Liver (tissue), 9 donors: Measurements from ENCODE around the gene CHD5. TPM values are rescaled to one million over a fixed set of nuclear protein-coding genes. Genes with fewer than 3 reads are reported as not detected.

ENCODE experiments used
- DNase-seq: peaks from one replicate; pipeline ENCODE4 v3.0.0-alpha.2; 2017; ENCODE audit warnings: low spot score
- H3K27ac ChIP-seq, 2 donors: one replicate each; pipeline ENCODE4 v1.7.0; 2013; ENCODE audit warnings: inconsistent platforms in 2 of 2, low read length in 2 of 2, control low read depth in 1 of 2, low read depth in 1 of 2, mild to moderate bottlenecking in 1 of 2
- H3K27me3 ChIP-seq, 4 donors: one replicate each; pipeline versions ENCODE4 v1.6.1 to v1.7.0; 2013; ENCODE audit warnings: low read length in 3 of 4, inconsistent platforms in 1 of 4, mild to moderate bottlenecking in 1 of 4, moderate library complexity in 1 of 4; ENCODE audit not compliant: control insufficient read depth in 4 of 4, insufficient read depth in 4 of 4
- H3K36me3 ChIP-seq, 4 donors: one replicate each; pipeline versions ENCODE4 v1.6.1 to v1.7.0; 2013; ENCODE audit warnings: low read length in 3 of 4, mild to moderate bottlenecking in 3 of 4, low read depth in 1 of 4, moderate library complexity in 1 of 4; ENCODE audit not compliant: control insufficient read depth in 4 of 4, insufficient read depth in 3 of 4
- H3K4me1 ChIP-seq, 4 donors: one replicate each; pipeline versions ENCODE4 v1.6.1 to v1.7.0; 2013; ENCODE audit warnings: low read length in 3 of 4, mild to moderate bottlenecking in 3 of 4, moderate library complexity in 1 of 4; ENCODE audit not compliant: control insufficient read depth in 4 of 4, insufficient read depth in 4 of 4
- H3K4me3 ChIP-seq, 3 donors: one replicate each; pipeline versions ENCODE4 v1.6.1 to v1.7.0; 2013; ENCODE audit warnings: low read length in 3 of 3, control low read depth in 1 of 3, low read depth in 1 of 3, mild to moderate bottlenecking in 1 of 3
- H3K9ac ChIP-seq, 2 donors: one replicate each; pipeline ENCODE4 v1.7.0; 2013; ENCODE audit warnings: low read length in 2 of 2, mild to moderate bottlenecking in 2 of 2, moderate library complexity in 2 of 2, control low read depth in 1 of 2, low read depth in 1 of 2
- H3K9me3 ChIP-seq, 4 donors: one replicate each; pipeline versions ENCODE4 v1.6.1 to v1.7.0; 2013; ENCODE audit warnings: low read length in 3 of 4; ENCODE audit not compliant: control insufficient read depth in 4 of 4
- ATF3 ChIP-seq: IDR thresholded peaks from 2 replicates; pipeline ENCODE4 v1.6.1; 2016; ENCODE audit warnings: antibody characterized with exemption
- CTCF ChIP-seq: fragments of 150-350 bp; IDR thresholded peaks from 2 replicates; pipeline ENCODE4 v1.5.1; 2017; ENCODE audit warnings: improper control_type of control experiment, low read depth, low read length; ENCODE audit not compliant: missing input control
- EGR1 ChIP-seq, 2 donors: IDR thresholded peaks; 2 replicates each; pipeline ENCODE4 v1.6.1; 2016 to 2018; ENCODE audit warnings: antibody characterized with exemption in 2 of 2, low read depth in 2 of 2
- FOXA2 ChIP-seq: IDR thresholded peaks from 2 replicates; pipeline ENCODE4 v1.6.1; 2016; ENCODE audit warnings: antibody characterized with exemption
- GABPA ChIP-seq, 2 donors: IDR thresholded peaks in 1 of 2; conservative IDR thresholded peaks in 1 of 2; 2 replicates each; pipeline ENCODE4 v1.6.1; 2016; ENCODE audit warnings: antibody characterized with exemption in 2 of 2, mild to moderate bottlenecking in 1 of 2, moderate library complexity in 1 of 2
- HNF4G ChIP-seq: IDR thresholded peaks from 2 replicates; pipeline ENCODE4 v1.6.1; 2016; ENCODE audit warnings: antibody characterized with exemption
- JUND ChIP-seq, 2 donors: IDR thresholded peaks; 2 replicates each; pipeline ENCODE4 v1.6.1; 2016; ENCODE audit warnings: antibody characterized with exemption in 2 of 2
- RAD21 ChIP-seq, 2 donors: IDR thresholded peaks; 2 replicates each; pipeline ENCODE4 v1.6.1; 2016; ENCODE audit warnings: antibody characterized with exemption in 2 of 2, mild to moderate bottlenecking in 2 of 2
- RXRA ChIP-seq, 2 donors: IDR thresholded peaks; 2 replicates each; pipeline ENCODE4 v1.6.1; 2017 to 2018; ENCODE audit warnings: antibody characterized with exemption in 2 of 2, mild to moderate bottlenecking in 1 of 2
- SP1 ChIP-seq: IDR thresholded peaks from 2 replicates; pipeline ENCODE4 v1.6.1; 2018; ENCODE audit warnings: antibody characterized with exemption, mild to moderate bottlenecking
- TAF1 ChIP-seq: conservative IDR thresholded peaks from 2 replicates; pipeline ENCODE4 v1.6.1; 2016; ENCODE audit warnings: antibody characterized with exemption, mild to moderate bottlenecking
- YY1 ChIP-seq: IDR thresholded peaks from 2 replicates; pipeline ENCODE4 v1.6.1; 2016; ENCODE audit warnings: antibody characterized with exemption, mild to moderate bottlenecking
- ZBTB33 ChIP-seq: IDR thresholded peaks from 2 replicates; pipeline ENCODE4 v1.6.1; 2016; ENCODE audit warnings: antibody characterized with exemption
- WGBS: extraction: QIAGEN DNeasy Blood & Tissue Kit; methylation state at CpG from one replicate; pipeline ENCODE4 v1.1.7; 2013; 5-methylcytosine and 5-hydroxymethylcytosine counted together
- polyA plus RNA-seq, 2 donors: library from polyadenylated mRNA; stranded (reverse) in 1 of 2; unstranded in 1 of 2; fragments of 200-250 nt in 1 of 2; fragments of >200 nt in 1 of 2; fragmentation: Nextera tagmentation in 1 of 2; extraction: Ambion mirVana in 1 of 2; gene quantifications; one replicate each; pipeline versions ENCODE4 v1.2.1 to v1.2.3, GENCODE V29; 2013 to 2015
- total RNA-seq, 2 donors: library from RNA; depleted of rRNA; stranded (reverse); fragments of >200 nt; gene quantifications; one replicate each; pipeline ENCODE4 v1.2.3, GENCODE V29; 2014
- TF ChIP-seq, protein P1 (sequence below): IDR thresholded peaks from 2 replicates; pipeline ENCODE4 v1.6.1; 2016; ENCODE audit warnings: antibody characterized with exemption
- TF ChIP-seq, protein P2 (sequence below): IDR thresholded peaks from 2 replicates; pipeline ENCODE4 v1.6.1; 2016; ENCODE audit warnings: antibody characterized with exemption, mild to moderate bottlenecking
- donor health status: healthy.
- donor health status: healthy.
- donor health status: healthy.
- donor health status: healthy.
- donor health status: healthy.

The CHD5 gene
- total and polyA plus RNA-seq, 4 donors = under 0.01 to 0.08 TPM; not detected in 2

GRCh38 chr1:6054596-6054995, 125.5 kb downstream of the CHD5 start:
- H3K36me3 ChIP-seq = no peaks in the 10 kb centered on the region

GRCh38 chr1:6053206-6053546, 126.9 kb downstream of the CHD5 start:
- Histone ChIP-seq H3K9me3 (no peaks in the 10 kb centered on the region), H3K36me3 (no peaks in the 10 kb centered on the region), H3K9ac (no peak overlapping the region), H3K27me3 (no peaks in the 10 kb centered on the region), H3K4me1 (peaks cover 0 to 5% (median 0%) of the 10 kb centered on the region in 4 donors), H3K27ac (no peak overlapping the region), H3K4me3 (no peak overlapping the region)
- WGBS = 34% methylated on average over 8 of the region's 8 CpGs
- DNase-seq = no peak
- TF ChIP-seq HNF4G = no peak
- no peak for TF ChIP-seq RXRA (IDR thresholded peaks at IDR 0.05)
- no peak for TF ChIP-seq RAD21 (IDR thresholded peaks at IDR 0.05)
- no peak for TF ChIP-seq SP1
- no peak for TF ChIP-seq ZBTB33
- no peak for TF ChIP-seq GABPA (IDR thresholded peaks at IDR 0.05 in 1 of 2, conservative IDR thresholded peaks at IDR 0.05 in 1 of 2)
- no peak for TF ChIP-seq TAF1
- TF ChIP-seq ATF3 = no peak
- TF ChIP-seq FOXA2 = no peak
- TF ChIP-seq, protein P1, sequence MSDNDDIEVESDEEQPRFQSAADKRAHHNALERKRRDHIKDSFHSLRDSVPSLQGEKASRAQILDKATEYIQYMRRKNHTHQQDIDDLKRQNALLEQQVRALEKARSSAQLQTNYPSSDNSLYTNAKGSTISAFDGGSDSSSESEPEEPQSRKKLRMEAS = no peak

More at GRCh38 chr1:6054596-6054995, 125.5 kb downstream of the CHD5 start:
- TF ChIP-seq YY1 (no peak), EGR1 (IDR thresholded peaks at IDR 0.05; ENCODE audit: low read depth in 2 of 2) (no peak), CTCF (no peak), JUND (IDR thresholded peaks at IDR 0.05) (no peak)
- Histone ChIP-seq H3K27me3 (no peaks in the 10 kb centered on the region), H3K4me1 (peaks cover 0 to 8% (median 0%) of the 10 kb centered on the region in 4 donors), H3K27ac (no peak overlapping the region), H3K9ac (no peak overlapping the region), H3K4me3 (no peak overlapping the region), H3K9me3 (no peaks in the 10 kb centered on the region)
- WGBS = 84% methylated on average over 6 of the region's 6 CpGs
- DNase-seq = no peak

DNA sequence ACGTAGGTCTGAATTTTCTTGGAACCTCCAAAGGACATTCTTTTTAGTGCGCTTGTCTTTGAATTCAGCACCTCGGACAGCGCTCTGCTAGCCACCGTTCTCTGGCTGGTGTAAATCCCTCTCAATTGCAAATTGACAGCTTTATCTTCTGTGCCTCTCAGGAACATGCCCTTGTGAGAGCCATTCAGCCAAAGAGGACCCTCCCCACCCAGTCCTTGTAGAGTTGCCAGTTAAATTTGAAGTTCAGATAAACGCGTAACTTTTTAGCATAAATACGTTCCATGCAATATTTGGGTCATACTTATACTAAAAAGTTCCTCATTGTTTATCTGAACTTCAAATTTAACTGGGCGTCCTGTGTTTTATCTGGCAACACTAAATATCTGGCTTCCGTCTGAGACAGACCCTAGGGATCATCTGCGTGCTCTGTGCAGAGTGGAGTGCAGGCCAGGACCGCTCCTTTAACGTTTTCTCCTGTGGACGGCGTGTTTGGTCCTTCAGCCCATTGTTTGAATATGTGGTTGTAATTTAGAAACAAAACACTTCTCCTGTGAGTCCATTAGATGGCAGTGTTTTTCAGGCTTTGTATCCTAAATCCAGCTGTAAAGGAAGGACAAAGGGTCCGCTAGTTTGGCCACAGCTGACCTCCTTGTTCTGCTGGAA, 127.4 kb downstream of the CHD5 start:
- 18% methylated on average over 16 of the region's 16 CpGs for WGBS
- Histone ChIP-seq H3K9ac (no peak overlapping the region), H3K9me3 (no peaks in the 10 kb centered on the region), H3K36me3 (no peaks in the 10 kb centered on the region), H3K27me3 (no peaks in the 10 kb centered on the region), H3K4me3 (no peak overlapping the region), H3K4me1 (peaks cover 0 to 5% (median 0%) of the 10 kb centered on the region in 4 donors), H3K27ac (no peak overlapping the region)
- TF ChIP-seq CTCF = peak; percentile 34
- no peak for TF ChIP-seq YY1
- peak; percentile 67 to 77 for TF ChIP-seq RAD21 (IDR thresholded peaks at IDR 0.05)
- TF ChIP-seq, protein P2, sequence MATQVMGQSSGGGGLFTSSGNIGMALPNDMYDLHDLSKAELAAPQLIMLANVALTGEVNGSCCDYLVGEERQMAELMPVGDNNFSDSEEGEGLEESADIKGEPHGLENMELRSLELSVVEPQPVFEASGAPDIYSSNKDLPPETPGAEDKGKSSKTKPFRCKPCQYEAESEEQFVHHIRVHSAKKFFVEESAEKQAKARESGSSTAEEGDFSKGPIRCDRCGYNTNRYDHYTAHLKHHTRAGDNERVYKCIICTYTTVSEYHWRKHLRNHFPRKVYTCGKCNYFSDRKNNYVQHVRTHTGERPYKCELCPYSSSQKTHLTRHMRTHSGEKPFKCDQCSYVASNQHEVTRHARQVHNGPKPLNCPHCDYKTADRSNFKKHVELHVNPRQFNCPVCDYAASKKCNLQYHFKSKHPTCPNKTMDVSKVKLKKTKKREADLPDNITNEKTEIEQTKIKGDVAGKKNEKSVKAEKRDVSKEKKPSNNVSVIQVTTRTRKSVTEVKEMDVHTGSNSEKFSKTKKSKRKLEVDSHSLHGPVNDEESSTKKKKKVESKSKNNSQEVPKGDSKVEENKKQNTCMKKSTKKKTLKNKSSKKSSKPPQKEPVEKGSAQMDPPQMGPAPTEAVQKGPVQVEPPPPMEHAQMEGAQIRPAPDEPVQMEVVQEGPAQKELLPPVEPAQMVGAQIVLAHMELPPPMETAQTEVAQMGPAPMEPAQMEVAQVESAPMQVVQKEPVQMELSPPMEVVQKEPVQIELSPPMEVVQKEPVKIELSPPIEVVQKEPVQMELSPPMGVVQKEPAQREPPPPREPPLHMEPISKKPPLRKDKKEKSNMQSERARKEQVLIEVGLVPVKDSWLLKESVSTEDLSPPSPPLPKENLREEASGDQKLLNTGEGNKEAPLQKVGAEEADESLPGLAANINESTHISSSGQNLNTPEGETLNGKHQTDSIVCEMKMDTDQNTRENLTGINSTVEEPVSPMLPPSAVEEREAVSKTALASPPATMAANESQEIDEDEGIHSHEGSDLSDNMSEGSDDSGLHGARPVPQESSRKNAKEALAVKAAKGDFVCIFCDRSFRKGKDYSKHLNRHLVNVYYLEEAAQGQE = peak; percentile 100
- TF ChIP-seq EGR1 (IDR thresholded peaks at IDR 0.05; ENCODE audit: low read depth in 2 of 2) = no peak
- no peak for TF ChIP-seq TAF1
- DNase-seq = peak; percentile 67
